ENCODE results near the gene ALK.

DNA sequence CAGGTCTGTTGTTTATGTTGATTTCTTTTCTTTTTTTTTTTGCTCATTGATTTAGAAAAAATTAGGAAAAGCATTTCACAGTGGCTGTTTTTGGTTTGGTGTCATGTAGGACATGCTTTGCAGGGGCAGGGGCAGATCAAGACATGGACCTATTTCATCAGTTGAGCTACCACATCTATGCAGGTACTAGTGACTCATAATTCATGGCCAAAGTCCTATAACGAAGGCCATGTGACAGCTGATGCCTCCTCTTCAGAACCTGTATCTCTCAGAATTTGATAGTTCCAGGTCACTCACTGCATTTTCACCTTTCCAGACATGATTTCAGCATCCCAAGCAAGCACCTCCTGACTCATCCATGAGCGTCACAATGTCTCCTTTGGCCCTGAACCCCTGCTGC lies 195.8 kb downstream of the ALK start:
- TF ChIP-seq CTCF (IDR thresholded peaks at IDR 0.05), result no peak
- TF ChIP-seq MYC (IDR thresholded peaks at IDR 0.05; ENCODE audit: borderline replicate concordance, low read length), result no peak
- no peak for TF ChIP-seq EP300 (IDR thresholded peaks at IDR 0.05)
- no peak for TF ChIP-seq HES2 (IDR thresholded peaks at IDR 0.05)
- no peak for TF ChIP-seq E2F6 (IDR thresholded peaks at IDR 0.05; ENCODE audit: borderline replicate concordance, low read depth)
- TF ChIP-seq SMC3 (IDR thresholded peaks at IDR 0.05), result no peak
- no peak for TF ChIP-seq NR3C1 (IDR thresholded peaks at IDR 0.05)
- TF ChIP-seq EHMT2 (IDR thresholded peaks at IDR 0.05; ENCODE audit: low read depth), result no peak
- no peak for TF ChIP-seq CEBPB (IDR thresholded peaks at IDR 0.05)

Measured in A549 (cell line).